GM19035 (cell line): ENCODE data around the gene NOLC1.

Experiments used
- ATAC-seq: cut with Tn5 transposase; IDR thresholded peaks from one replicate; pipeline ENCODE4 v1.9.1; 2021; ENCODE audit not compliant: unreplicated experiment

NOLC1 gene

DNA sequence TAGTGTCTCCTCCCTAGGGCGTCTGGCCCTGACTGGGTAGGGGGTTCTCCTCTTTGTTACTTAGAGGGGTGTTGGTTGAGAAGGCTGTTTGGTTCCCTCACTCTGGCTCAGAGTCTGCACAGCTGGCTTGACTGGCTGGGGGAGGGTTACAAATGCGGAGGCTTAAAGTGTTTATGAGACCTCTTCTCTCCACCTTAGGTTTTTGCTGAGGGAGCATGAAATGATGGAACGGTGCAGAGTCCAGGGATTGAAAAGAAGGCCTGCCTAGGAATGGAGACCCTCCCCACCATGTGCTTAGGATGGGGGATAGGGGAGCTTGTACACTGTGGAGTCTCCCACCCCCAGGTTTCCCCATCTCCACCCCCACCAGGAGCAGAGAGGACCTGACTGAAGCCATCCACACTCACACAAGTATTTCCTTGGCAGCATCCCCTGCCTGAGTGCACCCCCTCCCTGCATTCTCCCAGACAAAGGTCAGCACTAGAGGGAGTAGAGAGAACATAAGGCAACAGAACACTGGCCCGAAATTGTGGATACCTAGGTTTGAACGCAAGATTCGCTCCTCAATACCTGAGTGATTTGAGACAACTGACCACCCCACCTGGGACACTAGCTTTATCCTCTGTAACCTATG lies 30.3 kb upstream of the NOLC1 start:
- ATAC-seq: no peak

DNA sequence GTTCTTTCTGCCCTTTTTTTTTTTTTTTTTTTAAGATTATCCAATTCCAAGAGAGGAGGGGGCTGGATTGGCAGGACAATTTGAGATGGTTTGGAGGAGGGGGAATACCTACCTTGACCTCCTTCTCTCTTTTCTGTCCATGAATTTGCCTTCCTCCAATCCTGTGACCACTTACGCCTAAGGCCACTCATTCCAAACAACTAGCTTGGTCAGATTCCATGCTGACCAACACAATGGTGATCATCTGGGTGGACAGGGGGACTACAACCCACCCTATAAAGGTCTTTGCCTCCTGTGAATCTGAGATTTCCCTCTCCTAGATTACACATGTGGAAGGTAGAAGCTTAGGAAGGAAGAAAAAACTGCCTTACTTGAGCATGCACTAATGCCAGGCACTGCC lies 29.7 kb upstream of the NOLC1 start:
- no peak for ATAC-seq

DNA sequence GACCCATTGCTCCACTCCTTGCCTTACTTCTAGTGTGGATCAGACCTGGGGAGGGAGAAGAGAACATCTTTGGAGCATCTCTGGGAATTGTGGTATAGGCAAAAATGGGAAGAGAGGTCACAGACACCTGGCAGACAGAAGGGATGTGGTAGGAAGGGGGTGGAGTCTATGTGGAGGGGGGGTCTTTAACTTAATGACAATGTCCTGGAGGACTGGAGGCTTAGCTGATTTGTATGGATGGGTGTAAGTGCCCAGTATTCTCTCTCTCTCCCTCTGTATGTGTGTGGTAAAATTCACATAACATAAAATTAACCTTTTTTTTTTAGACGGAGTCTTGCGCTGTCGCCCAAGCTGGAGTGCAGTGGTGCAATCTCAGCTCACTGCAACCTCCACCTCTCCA lies 29.0 kb upstream of the NOLC1 start:
- no peak for ATAC-seq

DNA sequence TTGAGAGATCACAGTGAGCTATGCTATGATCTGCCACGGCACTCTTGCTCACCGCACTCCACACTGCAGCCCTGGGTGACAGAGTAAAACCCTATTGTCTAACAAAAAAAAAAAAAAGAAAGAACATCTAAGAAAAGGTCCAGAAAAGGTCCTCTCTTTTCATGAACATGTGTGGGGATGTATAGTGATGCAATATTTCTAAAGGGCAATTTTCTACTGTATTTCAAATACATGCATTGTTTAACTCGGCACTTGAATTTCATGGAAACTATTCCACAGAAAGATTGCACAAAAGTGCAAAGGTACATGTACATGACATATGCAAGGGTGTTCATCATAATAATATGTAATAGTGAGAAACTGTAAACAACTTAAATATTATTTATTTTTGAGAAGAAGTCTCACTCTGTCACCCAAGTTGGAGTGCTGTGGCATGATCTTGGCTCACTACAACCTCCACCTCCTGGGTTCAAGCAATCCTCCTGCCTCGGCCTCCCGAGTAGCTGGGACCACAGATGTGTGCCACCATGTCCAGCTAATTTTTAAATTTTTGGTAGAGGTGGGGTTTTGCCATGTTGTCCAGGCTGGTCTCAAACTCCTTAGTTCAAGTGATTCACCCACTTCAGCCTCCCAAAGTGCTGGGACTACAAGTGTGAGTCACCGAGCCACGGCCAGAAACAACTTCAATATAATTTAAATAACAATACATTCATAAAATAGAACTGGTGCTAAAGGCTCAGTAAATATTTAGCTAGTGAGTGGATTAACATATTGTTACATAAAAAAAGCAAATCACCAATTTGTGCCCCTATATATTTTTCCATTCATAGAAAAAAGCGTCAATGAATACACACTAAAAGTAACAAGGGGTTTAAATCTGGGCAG lies 20.7 kb upstream of the NOLC1 start:
- no peak for ATAC-seq

DNA sequence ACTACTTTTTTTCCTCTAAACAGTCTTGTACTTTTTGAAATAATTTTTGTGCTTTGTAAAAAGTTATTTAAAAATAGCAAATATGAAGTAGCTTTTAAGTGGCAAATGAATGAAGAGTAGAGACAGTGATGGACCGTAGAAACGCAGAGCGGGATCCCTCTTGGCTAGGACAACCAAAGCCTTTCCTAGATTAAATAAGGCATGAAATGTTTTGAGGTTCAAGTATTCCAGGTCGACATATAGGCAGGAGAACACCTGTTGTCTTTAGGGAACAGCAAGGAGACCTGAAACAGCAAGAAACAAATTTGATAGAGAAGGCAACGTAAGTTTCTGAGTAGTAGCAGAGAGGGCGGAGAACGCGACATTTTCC lies 20.0 kb upstream of the NOLC1 start:
- ATAC-seq: no peak

DNA sequence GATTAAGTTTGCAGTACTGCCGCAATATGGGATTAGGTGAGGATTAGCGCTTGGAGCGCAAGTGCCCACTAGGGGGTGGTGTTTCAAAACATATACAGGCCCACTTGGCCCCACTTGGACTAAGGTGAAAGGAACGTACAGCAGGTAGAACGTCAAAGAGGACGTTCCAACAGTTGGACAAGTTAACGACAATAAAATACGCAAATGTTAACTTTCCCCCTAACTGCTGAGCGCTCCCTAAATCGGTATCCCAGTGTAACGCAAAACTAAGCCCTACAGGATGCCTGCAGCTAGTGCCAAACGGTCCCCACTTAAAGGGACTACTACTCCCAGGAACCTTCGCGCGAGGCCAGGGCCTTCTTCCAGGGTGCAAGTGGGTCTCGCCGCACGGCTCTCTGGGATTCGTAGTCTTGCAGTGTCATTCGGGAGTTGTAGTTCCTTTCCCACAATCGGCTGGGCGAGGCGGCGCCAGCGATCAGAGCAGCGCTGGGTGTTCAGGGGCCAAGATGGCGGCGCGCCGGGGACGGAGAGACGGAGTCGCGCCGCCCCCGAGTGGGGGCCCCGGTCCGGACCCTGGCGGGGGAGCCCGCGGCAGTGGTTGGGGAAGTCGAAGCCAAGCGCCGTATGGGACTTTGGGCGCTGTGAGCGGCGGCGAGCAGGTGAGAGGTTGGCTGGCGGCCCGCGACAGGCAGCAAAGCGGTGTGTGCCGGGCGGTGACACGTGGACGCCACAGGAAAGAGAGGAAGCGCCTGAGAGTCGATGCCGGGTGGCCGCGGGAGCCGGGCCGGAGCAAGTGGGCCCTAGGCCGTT lies 19.4 kb upstream of the NOLC1 start, which contains the start of gene PPRC1:
PPRC1 (plus strand) TSS at position 478 of the 810 bp plus-strand sequence; CDS start at position 507, 29 bp downstream.
- ATAC-seq: peak; percentile 92

DNA sequence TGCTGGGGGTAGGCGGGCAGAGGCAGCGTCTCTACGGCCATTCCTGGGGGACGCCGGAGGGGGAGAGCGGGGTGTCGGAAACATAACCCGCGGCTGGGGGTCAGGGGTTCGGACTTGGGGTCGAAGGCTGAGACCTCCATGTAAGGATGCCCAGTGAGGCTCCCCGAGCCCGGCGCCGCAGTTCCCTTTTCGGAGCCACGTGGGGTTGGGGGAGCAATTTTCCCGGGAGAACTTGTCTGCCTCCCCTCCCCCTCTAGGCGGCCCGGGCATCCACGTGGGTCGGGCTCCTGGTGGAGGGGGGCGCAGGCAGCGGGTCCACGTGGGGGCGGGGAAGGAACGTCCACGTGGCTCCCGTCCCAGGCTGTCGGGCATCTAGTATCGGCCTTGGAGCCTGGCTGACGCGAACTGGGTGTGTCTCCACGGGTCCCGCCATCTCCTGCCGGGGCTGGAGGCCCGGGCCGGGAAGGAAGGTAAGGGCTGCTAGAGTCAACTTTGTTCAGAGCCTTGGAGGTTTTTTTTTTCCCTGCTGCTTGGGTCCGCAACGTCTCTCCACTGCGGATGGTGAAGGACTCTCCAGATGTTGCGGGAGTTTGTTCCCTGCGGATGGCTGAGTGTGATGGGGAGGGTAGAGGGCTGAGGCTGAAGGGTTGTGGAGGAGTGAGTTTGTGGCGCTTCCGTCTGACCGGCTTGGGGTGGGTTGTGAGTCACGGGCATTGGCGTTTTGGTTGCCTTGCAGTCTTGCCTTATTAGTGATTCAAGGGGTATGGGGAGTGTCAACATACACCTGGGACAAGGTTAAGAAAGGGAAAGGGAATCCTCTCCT lies 18.6 kb upstream of the NOLC1 start:
- ATAC-seq: no peak

DNA sequence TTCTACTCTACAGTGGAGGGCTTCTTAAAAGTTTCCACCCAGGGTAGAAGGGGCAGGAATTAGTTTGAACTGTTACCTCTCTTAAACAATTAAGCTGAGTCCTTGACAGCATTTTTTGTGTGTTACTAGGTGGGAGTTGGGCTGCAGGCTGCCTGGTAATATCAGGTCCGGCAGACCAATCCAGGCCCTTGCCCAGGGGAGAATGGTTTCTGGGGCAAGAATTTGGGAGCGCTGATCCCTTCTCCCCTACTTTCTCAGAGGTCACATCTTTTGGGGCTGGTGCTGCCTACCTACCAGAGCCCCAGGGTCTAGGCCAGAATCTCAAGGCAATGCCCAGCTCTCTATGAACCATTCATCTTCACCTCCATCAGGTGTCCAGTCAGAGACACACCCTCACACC lies 17.8 kb upstream of the NOLC1 start:
- no peak for ATAC-seq

DNA sequence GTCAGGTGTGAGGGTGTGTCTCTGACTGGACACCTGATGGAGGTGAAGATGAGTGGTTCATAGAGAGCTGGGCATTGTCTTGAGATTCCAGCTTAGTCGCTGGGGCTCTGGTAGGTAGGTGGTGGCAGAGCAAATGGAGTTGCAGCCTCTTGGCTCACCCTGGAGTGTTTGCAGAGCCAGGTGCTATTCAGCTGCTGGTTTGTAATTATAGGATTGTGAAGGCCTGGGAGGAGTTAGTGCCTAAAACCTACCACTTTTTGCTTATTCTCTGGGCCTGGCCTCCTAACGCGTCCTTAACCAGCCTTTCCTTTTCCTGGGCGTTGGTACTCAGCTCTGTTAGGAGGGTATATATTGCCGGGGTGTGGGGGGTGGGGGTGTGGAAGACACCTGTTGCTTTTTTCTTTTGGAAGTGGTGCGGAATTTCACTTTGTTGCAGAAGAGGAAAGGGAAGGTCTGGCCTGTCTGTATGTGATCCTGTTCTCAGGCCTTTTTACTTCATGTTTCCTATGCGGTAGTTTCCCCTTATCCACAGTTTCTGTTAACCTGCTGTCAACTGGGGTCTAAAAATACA lies 16.1 kb upstream of the NOLC1 start:
- no peak for ATAC-seq

DNA sequence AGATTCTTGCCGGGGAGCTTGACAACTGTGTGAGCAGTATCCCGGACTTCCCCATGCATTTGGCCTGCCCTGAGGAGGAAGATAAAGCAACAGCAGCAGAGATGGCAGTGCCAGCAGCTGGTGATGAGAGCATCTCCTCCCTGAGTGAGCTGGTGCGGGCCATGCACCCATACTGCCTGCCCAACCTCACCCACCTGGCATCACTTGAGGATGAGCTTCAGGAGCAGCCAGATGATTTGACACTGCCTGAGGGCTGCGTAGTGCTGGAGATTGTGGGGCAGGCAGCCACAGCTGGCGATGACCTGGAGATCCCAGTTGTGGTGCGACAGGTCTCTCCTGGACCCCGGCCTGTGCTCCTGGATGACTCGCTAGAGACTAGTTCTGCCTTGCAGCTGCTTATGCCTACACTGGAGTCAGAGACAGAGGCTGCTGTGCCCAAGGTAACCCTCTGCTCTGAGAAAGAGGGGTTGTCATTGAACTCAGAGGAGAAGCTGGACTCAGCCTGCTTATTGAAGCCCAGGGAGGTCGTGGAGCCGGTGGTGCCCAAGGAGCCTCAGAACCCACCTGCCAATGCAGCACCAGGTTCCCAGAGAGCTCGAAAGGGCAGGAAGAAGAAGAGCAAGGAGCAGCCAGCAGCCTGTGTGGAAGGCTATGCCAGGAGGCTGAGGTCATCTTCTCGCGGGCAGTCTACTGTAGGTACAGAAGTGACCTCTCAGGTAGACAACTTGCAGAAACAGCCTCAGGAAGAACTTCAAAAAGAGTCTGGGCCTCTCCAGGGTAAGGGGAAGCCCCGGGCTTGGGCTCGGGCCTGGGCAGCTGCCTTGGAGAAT lies 12.7 kb upstream of the NOLC1 start:
- no peak for ATAC-seq

DNA sequence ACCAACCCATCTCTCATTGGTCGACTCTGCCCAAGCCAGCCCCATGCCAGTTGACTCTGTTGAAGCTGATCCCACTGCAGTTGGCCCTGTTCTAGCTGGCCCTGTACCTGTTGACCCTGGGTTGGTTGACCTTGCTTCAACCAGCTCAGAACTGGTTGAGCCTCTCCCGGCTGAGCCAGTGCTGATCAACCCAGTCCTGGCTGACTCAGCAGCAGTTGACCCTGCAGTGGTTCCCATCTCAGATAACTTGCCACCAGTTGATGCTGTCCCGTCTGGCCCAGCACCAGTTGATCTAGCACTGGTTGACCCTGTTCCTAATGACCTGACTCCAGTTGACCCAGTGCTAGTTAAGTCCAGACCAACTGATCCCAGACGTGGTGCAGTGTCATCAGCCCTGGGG lies 12.0 kb upstream of the NOLC1 start:
- ATAC-seq: no peak

DNA sequence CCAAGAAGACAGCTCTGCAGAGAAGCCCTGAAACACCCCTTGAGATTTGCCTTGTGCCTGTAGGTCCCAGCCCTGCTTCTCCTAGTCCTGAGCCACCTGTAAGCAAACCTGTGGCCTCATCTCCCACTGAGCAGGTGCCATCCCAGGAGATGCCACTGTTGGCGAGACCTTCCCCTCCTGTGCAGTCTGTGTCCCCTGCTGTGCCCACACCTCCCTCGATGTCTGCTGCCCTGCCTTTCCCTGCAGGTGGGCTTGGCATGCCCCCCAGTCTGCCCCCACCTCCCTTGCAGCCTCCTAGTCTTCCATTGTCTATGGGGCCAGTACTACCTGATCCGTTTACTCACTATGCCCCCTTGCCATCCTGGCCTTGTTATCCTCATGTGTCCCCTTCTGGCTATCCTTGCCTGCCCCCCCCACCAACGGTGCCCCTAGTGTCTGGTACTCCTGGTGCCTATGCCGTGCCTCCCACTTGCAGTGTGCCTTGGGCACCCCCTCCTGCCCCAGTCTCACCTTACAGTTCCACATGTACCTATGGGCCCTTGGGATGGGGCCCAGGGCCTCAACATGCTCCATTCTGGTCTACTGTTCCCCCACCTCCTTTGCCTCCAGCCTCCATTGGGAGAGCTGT lies 11.2 kb upstream of the NOLC1 start:
- no peak for ATAC-seq

DNA sequence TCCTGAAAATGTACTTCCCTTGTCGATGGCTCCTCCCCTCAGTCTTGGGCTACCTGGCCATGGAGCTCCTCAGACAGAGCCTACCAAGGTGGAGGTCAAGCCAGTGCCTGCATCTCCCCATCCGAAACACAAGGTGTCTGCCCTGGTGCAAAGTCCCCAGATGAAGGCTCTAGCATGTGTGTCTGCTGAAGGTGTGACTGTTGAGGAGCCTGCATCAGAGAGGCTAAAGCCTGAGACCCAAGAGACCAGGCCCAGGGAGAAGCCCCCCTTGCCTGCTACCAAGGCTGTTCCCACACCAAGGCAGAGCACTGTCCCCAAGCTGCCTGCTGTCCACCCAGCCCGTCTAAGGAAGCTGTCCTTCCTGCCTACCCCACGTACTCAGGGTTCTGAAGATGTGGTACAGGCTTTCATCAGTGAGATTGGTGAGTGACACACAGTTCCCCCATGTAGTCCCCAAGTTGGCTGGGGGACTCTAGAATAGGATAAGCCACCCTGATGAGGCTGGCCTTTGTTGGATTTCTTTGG lies 10.5 kb upstream of the NOLC1 start:
- no peak for ATAC-seq

DNA sequence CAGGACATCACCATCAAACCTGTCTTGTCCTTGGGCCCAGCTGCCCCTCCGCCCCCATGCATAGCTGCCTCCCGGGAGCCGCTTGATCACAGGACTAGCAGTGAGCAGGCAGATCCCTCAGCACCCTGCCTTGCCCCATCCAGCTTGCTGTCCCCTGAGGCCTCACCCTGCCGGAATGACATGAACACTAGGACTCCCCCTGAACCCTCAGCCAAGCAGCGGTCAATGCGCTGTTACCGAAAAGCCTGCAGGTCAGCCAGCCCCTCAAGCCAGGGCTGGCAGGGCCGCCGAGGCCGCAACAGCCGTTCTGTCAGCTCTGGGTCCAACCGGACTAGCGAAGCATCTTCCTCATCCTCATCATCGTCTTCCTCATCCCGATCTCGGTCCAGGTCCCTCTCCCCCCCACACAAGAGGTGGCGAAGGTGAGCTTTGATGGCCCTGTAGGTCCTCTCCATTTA lies 5.2 kb upstream of the NOLC1 start:
- ATAC-seq: no peak

DNA sequence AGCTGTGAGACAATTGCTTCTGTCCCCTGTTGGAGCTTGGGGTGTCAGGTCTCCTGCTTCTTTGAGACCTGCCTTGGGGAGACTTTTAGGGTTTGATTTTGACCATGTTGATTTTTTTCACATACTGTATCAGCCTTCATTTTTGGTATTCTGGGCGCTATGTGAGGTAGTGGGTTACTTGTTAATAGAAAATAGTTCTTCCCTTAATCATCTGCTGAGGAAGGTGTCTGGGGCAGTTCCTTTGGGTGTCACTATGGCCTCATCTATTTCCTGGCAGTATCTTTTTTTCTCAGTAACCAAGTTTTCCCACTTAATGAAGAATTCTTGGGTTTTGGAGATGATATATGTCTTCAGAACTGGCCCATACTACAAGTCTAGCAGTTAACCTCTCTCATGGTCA lies 4.6 kb upstream of the NOLC1 start:
- ATAC-seq: no peak

DNA sequence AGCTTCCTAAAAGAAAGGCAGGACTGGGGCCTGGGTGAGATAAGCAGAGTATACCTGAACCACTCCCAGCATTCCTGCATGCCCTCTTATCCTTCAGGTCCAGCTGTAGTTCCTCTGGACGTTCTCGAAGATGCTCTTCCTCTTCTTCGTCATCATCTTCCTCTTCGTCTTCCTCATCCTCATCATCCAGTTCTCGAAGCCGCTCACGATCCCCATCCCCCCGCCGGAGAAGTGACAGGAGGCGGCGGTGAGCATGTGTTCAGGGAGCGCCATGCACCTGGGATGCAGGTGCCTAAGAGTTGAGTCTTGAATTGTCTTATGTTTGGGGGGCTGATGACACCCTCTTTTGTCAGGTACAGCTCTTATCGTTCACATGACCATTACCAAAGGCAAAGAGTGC lies 3.9 kb upstream of the NOLC1 start:
- ATAC-seq: no peak

DNA sequence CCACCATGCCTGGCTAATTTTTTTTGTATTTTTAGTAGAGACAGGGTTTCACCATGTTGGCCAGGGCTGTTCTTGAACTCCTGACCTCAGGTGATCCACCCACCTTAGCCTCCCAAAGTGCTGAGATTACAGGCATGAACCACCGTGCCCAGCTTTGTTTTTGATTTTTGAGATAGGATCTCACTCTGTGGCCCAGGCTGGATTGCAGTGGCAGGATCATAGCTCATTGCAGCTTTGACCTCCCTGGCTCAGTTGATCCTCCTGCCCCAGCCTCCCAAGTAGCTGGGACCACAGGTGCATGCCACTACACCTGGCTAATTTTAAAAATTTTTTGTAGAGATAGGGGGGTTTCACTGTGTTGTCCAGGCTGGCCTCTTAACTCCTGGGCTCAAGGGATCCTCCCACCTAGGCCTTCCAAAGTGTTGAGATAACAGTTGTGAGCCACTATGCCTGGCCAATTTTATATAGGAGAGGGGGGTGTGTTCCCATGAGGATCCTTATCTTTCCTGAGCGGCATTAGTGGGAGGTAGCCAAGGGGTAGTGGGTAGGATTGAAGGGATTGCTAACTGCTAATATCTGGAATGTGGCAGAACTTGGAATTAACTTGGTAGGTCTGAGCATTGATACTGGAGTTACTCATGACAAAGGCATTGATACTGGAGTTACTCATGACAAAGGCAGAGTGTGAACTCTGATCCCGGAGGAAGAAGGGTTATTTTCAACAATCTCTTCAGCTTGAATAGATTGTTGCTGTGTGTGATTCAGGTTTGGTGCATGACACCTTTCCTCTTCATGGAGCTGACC lies 1.0 kb upstream of the NOLC1 start:
- no peak for ATAC-seq

DNA sequence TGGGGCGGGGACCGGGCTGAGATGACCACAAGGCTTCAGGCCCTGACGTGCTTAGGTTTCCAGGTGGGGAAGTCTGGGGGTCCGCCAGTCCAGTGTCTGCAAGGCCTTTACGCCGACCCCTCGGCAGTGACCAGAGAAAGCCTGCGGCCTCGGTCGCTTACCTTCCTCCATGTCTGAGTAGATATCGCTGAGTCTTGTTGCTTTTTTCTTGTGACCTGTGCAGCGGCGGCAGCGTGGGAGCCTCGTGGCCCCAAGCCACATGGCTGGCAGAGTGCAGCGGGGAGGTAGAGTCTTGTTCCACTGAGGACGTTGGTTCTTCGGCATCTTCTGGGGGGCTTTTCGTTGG lies 329 bp downstream of the NOLC1 start:
- ATAC-seq: peak; percentile 12
